ENCODE results near the gene IYD. TPM values are rescaled to one million over a fixed set of nuclear protein-coding genes. Genes with fewer than 3 reads are reported as not detected.
A peak's percentile ranks its signal among the peaks of the same experiment; 100 is the strongest.

The IYD gene
- total and polyA plus RNA-seq, 9 of the 15 experiments (the other 6 are each of a cell fraction or from before 2014, with no cell fraction given), result not detected

- Histone ChIP-seq H3K4me1 (replicated peaks in 1 of 2; ENCODE audit: control insufficient read depth in 2 of 2, insufficient read depth in 2 of 2, low read length in 2 of 2) (peaks cover 4 to 9% of the 10 kb centered on the region in 2 experiments; a peak in 3 of 5 replicates), H2AFZ (ENCODE audit: low read depth, low read length) (peak overlapping the region; percentile 37), H3K9me3 (replicated peaks; ENCODE audit: control insufficient read depth, insufficient read depth, low read depth, low read length) (no peaks in the 10 kb centered on the region), H3K27ac (ENCODE audit: extremely low read depth, low read depth, low read length) (no peak overlapping the region), H4K20me1 (replicated peaks; ENCODE audit: control insufficient read depth, insufficient read depth, low read length) (no peaks in the 10 kb centered on the region), H3K9me1 (ENCODE audit: control insufficient read depth, insufficient read depth, low read length) (no peaks in the 10 kb centered on the region), H3K79me2 (ENCODE audit: control insufficient read depth, insufficient read depth, low read length) (no peaks in the 10 kb centered on the region), H3K9ac (ENCODE audit: insufficient read depth in 1 of 2, low read depth in 2 of 2, low read length in 2 of 2) (no peak overlapping the region), H3K36me3 (ENCODE audit: control insufficient read depth, insufficient read depth, low read length) (no peaks in the 10 kb centered on the region), H3K27me3 (ENCODE audit: control insufficient read depth in 2 of 2, insufficient read depth in 2 of 2, low read length in 2 of 2) (peaks cover 0 to 8% of the 10 kb centered on the region in 2 experiments; a peak in 2 of 5 replicates), H3K4me2 (ENCODE audit: insufficient read depth, low read length) (peak overlapping the region; percentile 65), H3K4me3 (0 out of 2 replicates have a peak overlapping the region, but pooled peaks have one; percentile 3)
- BruUV-seq (replicated peaks), result no TSS peak
- CTCF ChIA-PET (ENCODE audit: low intra/inter-chr PET ratio), result interaction anchor here (0.6 to 3.1 kb wide), 6 partner anchors 318 to 400 kb away, joined by 3 to 32 read pairs (median 6); no protein-coding TSS in a partner anchor
- intact Hi-C loops (cut with micrococcal nuclease), result loop anchor here (1.0 to 5.0 kb wide), 6 partner anchors 84 to 917 kb away; no protein-coding TSS in a partner anchor
- POLR2A ChIA-PET, result interaction anchor here (0.5 to 1.8 kb wide), 6 partner anchors 9 to 396 kb away, joined by 3 to 6 read pairs (median 3); no protein-coding TSS in a partner anchor
- in situ Hi-C loops (cut with MboI), result loop anchor here (5.0 kb wide), 1 partner anchor 394 kb away; no protein-coding TSS in a partner anchor
- FAIRE-seq (peak; percentile 85), DNase-seq (ENCODE audit: extremely low read depth in 1 of 4, low spot score in 3 of 4) (peak in 3 of 4 experiments; percentile 34 to 68 (median 60)), ATAC-seq (peak; percentile 93)
- 1% methylated on average over 12 of the region's 12 CpGs for WGBS (ENCODE audit: insufficient coverage, low coverage, missing lambda C conversion rate)
- TF ChIP-seq RCOR1 (IDR thresholded peaks at IDR 0.05; ENCODE audit: borderline replicate concordance in 1 of 2, low read depth in 2 of 2, low read length in 2 of 2), result no peak; a peak in 1 of 4 replicates
- no peak for TF ChIP-seq KLF13 (tag; IDR thresholded peaks at IDR 0.05; ENCODE audit: borderline replicate concordance, low read depth)
- TF ChIP-seq ZNF830 (CRISPR knock-in tag; IDR thresholded peaks at IDR 0.05), result no peak
- no peak for TF ChIP-seq ZNF589 (CRISPR knock-in tag; IDR thresholded peaks at IDR 0.05; ENCODE audit: low read depth)
- TF ChIP-seq TCF7L2 (IDR thresholded peaks at IDR 0.05; ENCODE audit: low read depth, low read length), result no peak
- no peak for TF ChIP-seq ZNF143 (CRISPR knock-in tag; IDR thresholded peaks at IDR 0.05)
- TF ChIP-seq CBX3 (IDR thresholded peaks at IDR 0.05; ENCODE audit: borderline replicate concordance in 1 of 2, low read length in 2 of 2), result 0 out of 3 replicates have a peak, but pooled peaks of 1 of the 2 experiments have one; percentile 21
- no peak for TF ChIP-seq VEZF1 (CRISPR knock-in tag; IDR thresholded peaks at IDR 0.05)
- TF ChIP-seq CTBP1 (IDR thresholded peaks at IDR 0.05; ENCODE audit: borderline replicate concordance), result peak; percentile 68; the same call in 1 of the 2 replicates
- TF ChIP-seq GTF2F1 (IDR thresholded peaks at IDR 0.05; ENCODE audit: low read depth, low read length), result no peak
- no peak for TF ChIP-seq ZNF165 (CRISPR knock-in tag; IDR thresholded peaks at IDR 0.05; ENCODE audit: borderline replicate concordance)
- TF ChIP-seq ESRRB (CRISPR knock-in tag; IDR thresholded peaks at IDR 0.05; ENCODE audit: borderline replicate concordance), result no peak
- TF ChIP-seq ZNF707 (CRISPR knock-in tag; conservative IDR thresholded peaks at IDR 0.05), result no peak
- no peak for TF ChIP-seq ZBTB12 (CRISPR knock-in tag; IDR thresholded peaks at IDR 0.05)
- no peak for TF ChIP-seq POLR3A (IDR thresholded peaks at IDR 0.05; ENCODE audit: borderline replicate concordance, extremely low read depth, insufficient read depth, insufficient read length)
- no peak for TF ChIP-seq TEAD2 (tag; IDR thresholded peaks at IDR 0.05)
- TF ChIP-seq ZFPM2 (CRISPR knock-in tag; IDR thresholded peaks at IDR 0.05), result no peak
- no peak for TF ChIP-seq JUNB (CRISPR knock-in tag; conservative IDR thresholded peaks at IDR 0.05)
- TF ChIP-seq E2F3 (CRISPR knock-in tag; IDR thresholded peaks at IDR 0.05), result no peak
- TF ChIP-seq ZBED1 (IDR thresholded peaks at IDR 0.05), result no peak
These were observed 49.4 kb downstream of the IYD start for GRCh38 chr6:150417899-150418826.

Measured in K562 (cell line).